Peyer's patch (tissue), 4 donors: ENCODE measurements around the gene MYL4. TPM values are rescaled to one million over a fixed set of nuclear protein-coding genes. Genes with fewer than 3 reads are reported as not detected.
A peak's percentile ranks its signal among the peaks of the same experiment; 100 is the strongest.
"Not testable (repeated sequence)": the region's sequence is repeated elsewhere in the genome, so short reads cannot be mapped to it uniquely, and the experiment has no call there.

Experiments
- DNase-seq, 3 donors: peaks; one replicate each; pipeline ENCODE4 v3.0.0-alpha.2; 2017 to 2019
- H3K27ac ChIP-seq, 4 donors: fragments of 200-600 bp; sonication (generic); one replicate each; pipeline ENCODE4 v1.5.1; 2016 to 2019
- H3K27me3 ChIP-seq, 2 donors: fragments of 200-600 bp; sonication (generic); one replicate each; pipeline ENCODE4 v1.5.1; 2019
- H3K36me3 ChIP-seq, 3 donors: fragments of 200-600 bp; sonication (generic); one replicate each; pipeline ENCODE4 v1.5.1; 2016 to 2019
- H3K4me1 ChIP-seq, 4 donors: fragments of 200-600 bp; sonication (generic); one replicate each; pipeline ENCODE4 v1.5.1; 2016 to 2019
- H3K4me3 ChIP-seq, 4 donors: fragments of 200-600 bp; sonication (generic); 1 replicate in 3 of 4; 2 replicates in 1 of 4; pipeline ENCODE4 v1.5.1; 2016 to 2019; ENCODE audit warnings: mild to moderate bottlenecking in 1 of 4
- H3K9me3 ChIP-seq, 4 donors: fragments of 200-600 bp; sonication (generic); one replicate each; pipeline ENCODE4 v1.5.1; 2016 to 2019; ENCODE audit warnings: mild to moderate bottlenecking in 1 of 4
- CTCF ChIP-seq, 6 experiments: fragments of 450-650 bp in 4 of 6; fragments of 200-600 bp in 2 of 6; sonication (generic) in 1 of 6; IDR thresholded peaks; one replicate each; pipeline ENCODE4 v1.5.1; 2017 to 2019; ENCODE audit warnings: antibody characterized with exemption in 6 of 6, mild to moderate bottlenecking in 3 of 6, moderate library complexity in 1 of 6
- POLR2A ChIP-seq, 2 donors: fragments of 450-650 bp; IDR thresholded peaks; one replicate each; pipeline ENCODE4 v1.5.1; 2017; ENCODE audit warnings: antibody characterized with exemption in 2 of 2, mild to moderate bottlenecking in 2 of 2, moderate library complexity in 2 of 2
- total RNA-seq, 4 donors: library from RNA; depleted of rRNA; stranded (reverse); fragments of >200 nt; gene quantifications; one replicate each; pipeline ENCODE4 v1.1.0, GENCODE V29; 2016

MYL4 gene
- total RNA-seq, 4 donors from 2014 or later = 9.1 TPM; not detected in 3

GRCh38 chr17:47257651-47258339, 48.6 kb downstream of the MYL4 start:
- Histone ChIP-seq H3K36me3 (no peaks in the 10 kb centered on the region), H3K27ac (peak overlapping the region in 2 of 4 donors; percentile 20 to 30), H3K4me1 (peaks cover 0 to 15% (median 2%) of the 10 kb centered on the region in 4 donors), H3K4me3 (no peak overlapping the region), H3K9me3 (no peaks in the 10 kb centered on the region), H3K27me3 (no peaks in the 10 kb centered on the region)
- TF ChIP-seq CTCF (IDR thresholded peaks at IDR 0.05) (no peak), POLR2A (IDR thresholded peaks at IDR 0.05) (no peak)
- DNase-seq = no peak

GRCh38 chr17:47262586-47262985, 53.4 kb downstream of the MYL4 start:
- Histone ChIP-seq H3K36me3 (no peaks in the 10 kb centered on the region), H3K27ac (no peak overlapping the region), H3K27me3 (no peaks in the 10 kb centered on the region), H3K4me3 (no peak overlapping the region), H3K4me1 (no peaks in the 10 kb centered on the region), H3K9me3 (no peaks in the 10 kb centered on the region)
- no peak for DNase-seq
- TF ChIP-seq CTCF (IDR thresholded peaks at IDR 0.05) (no peak), POLR2A (IDR thresholded peaks at IDR 0.05) (no peak)

GRCh38 chr17:47264166-47264565, 55.0 kb downstream of the MYL4 start:
- Histone ChIP-seq H3K36me3 (no peaks in the 10 kb centered on the region), H3K9me3 (no peaks in the 10 kb centered on the region), H3K4me1 (peaks cover 0 to 5% (median 0%) of the 10 kb centered on the region in 4 donors), H3K4me3 (no peak overlapping the region), H3K27me3 (no peaks in the 10 kb centered on the region), H3K27ac (no peak overlapping the region)
- TF ChIP-seq CTCF (IDR thresholded peaks at IDR 0.05) = no peak
- no peak for TF ChIP-seq POLR2A (IDR thresholded peaks at IDR 0.05)
- DNase-seq = no peak

GRCh38 chr17:47265983-47266541, 56.9 kb downstream of the MYL4 start:
- no peaks in the 10 kb centered on the region for H3K27me3 ChIP-seq
- DNase-seq = peak in 1 of 3 donors; percentile 70
- no peaks in the 10 kb centered on the region for H3K9me3 ChIP-seq
- peaks cover 0 to 5% (median 0%) of the 10 kb centered on the region in 4 donors for H3K4me1 ChIP-seq
- H3K36me3 ChIP-seq = no peaks in the 10 kb centered on the region
- no peak overlapping the region for H3K4me3 ChIP-seq
- TF ChIP-seq POLR2A (IDR thresholded peaks at IDR 0.05) = no peak
- H3K27ac ChIP-seq = peak overlapping the region in 1 of 4 donors; percentile 21

- Histone ChIP-seq H3K4me1 (peaks cover 0 to 5% (median 0%) of the 10 kb centered on the region in 4 donors), H3K4me3 (no peak overlapping the region), H3K9me3 (no peaks in the 10 kb centered on the region), H3K27ac (peak overlapping the region in 2 of 4 donors; percentile 2 to 68), H3K27me3 (no peaks in the 10 kb centered on the region), H3K36me3 (no peaks in the 10 kb centered on the region)
- no peak for TF ChIP-seq POLR2A (IDR thresholded peaks at IDR 0.05)
- TF ChIP-seq CTCF (IDR thresholded peaks at IDR 0.05) = no peak
- no peak for DNase-seq
Measured at GRCh38 chr17:47266782-47267181, 57.6 kb downstream of the MYL4 start.

- peak overlapping the region in 2 of 4 donors; percentile 2 to 68 for H3K27ac ChIP-seq
- peaks cover 0 to 5% (median 0%) of the 10 kb centered on the region in 4 donors for H3K4me1 ChIP-seq
- TF ChIP-seq POLR2A (IDR thresholded peaks at IDR 0.05) = no peak
- no peak for TF ChIP-seq CTCF (IDR thresholded peaks at IDR 0.05)
Measured at GRCh38 chr17:47267354-47267828, 58.2 kb downstream of the MYL4 start.

GRCh38 chr17:47268964-47269363, 59.8 kb downstream of the MYL4 start:
- not testable (repeated sequence) for H3K27ac ChIP-seq, H3K36me3 ChIP-seq, H3K4me3 ChIP-seq, H3K27me3 ChIP-seq, H3K4me1 ChIP-seq, H3K9me3 ChIP-seq, DNase-seq

More at GRCh38 chr17:47267354-47267828, 58.2 kb downstream of the MYL4 start:
- DNase-seq = no peak
- Histone ChIP-seq H3K9me3 (no peaks in the 10 kb centered on the region), H3K36me3 (no peaks in the 10 kb centered on the region), H3K27me3 (no peaks in the 10 kb centered on the region), H3K4me3 (no peak overlapping the region)

- not testable (repeated sequence) for H3K4me1 ChIP-seq, H3K36me3 ChIP-seq, H3K27ac ChIP-seq, H3K27me3 ChIP-seq, DNase-seq, H3K4me3 ChIP-seq, H3K9me3 ChIP-seq
Measured at GRCh38 chr17:47269561-47270280, 60.6 kb downstream of the MYL4 start.
